ENCODE results near the gene NUFIP2.
"Not testable (repeated sequence)": the region's sequence is repeated elsewhere in the genome, so short reads cannot be mapped to it uniquely, and the experiment has no call there.

The NUFIP2 gene

DNA sequence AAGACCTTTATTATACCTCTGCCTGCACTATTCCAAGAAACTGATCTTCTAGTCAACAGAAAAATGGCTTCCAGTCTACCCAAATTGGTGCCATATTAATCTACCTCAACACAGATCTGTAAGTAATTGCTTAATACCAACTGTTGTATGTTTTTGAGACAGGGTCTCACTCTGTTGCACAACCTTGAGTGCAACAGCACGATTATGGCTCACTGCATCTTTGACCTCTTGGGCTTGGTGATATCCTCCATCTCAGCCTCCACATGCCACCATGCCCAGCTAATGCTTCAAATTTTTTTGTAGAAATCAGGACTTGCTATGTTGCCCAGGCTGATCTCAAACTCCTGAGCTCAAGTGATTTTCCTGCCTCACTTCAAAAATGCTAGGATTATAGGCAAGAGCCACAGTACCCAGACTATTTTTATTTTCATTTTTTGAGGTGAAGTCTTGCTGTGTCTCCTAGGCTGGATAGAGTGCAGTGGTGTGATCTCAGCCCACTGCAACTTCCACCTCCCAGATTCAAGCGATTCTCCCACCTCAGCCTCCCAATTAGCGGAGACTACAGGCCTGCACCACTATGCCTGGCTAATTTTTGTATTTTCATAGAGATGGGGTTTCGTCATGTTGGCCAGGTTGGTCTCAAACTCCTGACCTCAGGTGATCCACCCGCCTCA is 14.4 kb downstream of the NUFIP2 start:
- no peak for DNase-seq

GRCh38 chr17:29278692-29279091 is 15.3 kb downstream of the NUFIP2 start:
- DNase-seq, result no peak

DNA sequence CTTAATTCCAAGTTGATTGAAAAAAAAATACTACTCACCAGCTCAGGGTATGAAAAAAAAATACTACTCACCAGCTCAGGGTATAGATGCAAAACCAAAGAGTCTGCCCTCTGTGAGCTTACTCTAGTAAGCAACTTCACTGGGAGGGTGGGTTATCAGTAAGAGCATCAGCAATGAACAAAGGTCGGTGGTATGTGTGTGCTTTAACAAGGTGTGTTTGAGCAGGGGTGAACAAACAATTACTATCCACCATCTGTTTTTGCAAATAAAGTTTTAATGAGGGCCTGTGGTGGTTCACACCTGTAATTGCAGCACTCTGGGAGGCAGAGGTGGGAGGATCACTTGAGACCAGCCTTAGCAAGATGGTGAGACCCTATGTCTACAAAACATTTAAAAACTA is 20.0 kb downstream of the NUFIP2 start:
- no peak for DNase-seq

DNA sequence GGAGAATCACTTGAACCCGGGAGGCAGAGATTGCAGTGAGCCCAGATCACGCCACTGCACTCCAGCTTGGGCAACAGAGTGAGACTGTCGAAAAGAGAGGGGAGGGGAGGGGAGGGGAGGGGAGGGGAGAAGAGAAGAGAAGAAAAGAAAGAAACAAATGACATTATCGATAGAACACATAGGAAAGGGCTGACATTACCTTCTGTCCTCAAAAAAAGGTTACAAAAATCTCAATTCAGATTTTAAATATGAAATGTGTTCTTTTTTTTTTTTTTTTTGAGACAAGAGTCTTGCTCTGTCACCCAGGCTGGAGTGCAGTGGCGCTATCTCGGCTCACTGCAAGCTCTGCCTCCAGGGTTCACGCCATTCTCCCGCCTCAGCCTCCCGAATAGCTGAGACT is 22.0 kb downstream of the NUFIP2 start:
- DNase-seq, result not testable (repeated sequence)

GRCh38 chr17:29263916-29264315 is 30.0 kb downstream of the NUFIP2 start:
- no peak for DNase-seq

DNA sequence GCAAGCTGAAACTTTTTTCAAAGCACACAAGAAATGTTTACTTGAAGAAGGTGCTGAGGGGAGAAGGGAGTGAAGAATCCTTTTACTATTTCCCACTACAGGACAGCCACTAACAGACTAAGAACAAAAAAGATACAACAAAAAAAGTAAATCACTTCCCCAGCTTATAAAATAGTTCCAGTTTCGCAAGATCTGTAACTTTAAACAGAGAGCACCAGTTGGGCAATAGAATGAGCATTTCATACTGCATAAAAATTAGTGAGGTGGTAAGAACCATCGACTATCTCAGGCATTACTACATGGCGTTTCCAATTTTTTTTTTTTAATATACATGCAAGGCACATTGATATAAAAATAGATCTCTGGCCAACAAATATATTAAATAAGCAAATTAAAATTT is 36.2 kb downstream of the NUFIP2 start:
- no peak for DNase-seq

GRCh38 chr17:29256735-29257466 is 37.0 kb downstream of the NUFIP2 start:
- DNase-seq, result no peak

DNA sequence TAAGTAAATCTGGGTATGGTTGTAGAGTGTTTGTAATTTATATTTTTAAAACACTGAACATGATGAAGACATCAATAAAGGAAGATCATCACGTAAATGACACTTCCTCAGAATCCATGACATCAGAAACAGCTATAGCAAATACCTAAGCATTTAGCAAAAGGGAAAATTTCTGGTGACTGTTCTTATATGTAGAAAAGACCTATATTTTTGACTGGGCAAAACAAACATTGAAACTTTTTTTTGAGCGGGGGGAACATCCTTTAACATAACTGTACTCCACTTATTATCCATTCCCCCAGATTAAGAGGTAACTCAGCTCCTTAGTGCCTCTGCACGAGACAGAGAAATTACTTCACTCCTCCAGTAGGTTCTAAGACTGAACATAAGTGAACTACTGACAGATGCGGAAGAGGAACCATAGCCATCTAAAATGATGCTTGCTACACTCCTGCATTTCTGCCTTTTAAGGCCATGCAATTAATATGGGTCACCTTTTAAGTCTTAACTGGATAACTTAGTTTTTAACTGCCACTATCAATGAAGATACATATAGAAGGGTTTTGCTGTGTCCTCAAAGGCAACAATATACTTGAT is 37.9 kb downstream of the NUFIP2 start:
- DNase-seq, result no peak

DNA sequence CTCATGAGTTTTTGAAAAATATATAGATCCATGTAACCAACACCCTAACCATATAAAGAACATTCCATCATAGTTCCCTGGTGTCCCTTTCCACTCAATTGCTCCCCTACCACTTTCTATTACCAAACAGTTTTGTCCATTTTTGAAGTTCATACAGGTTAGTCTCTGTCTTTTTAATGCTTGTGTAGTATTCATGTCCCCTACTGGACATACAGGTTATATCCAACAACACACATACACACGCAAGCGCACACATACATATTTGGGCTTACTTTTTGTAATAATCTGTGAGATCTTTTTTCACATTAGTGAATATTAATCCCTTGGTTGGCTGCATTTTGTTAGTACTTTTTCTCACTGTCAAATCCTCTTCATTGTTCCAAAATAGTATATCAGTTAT is 40.9 kb downstream of the NUFIP2 start:
- DNase-seq, result no peak

- no peak for DNase-seq
Measured at GRCh38 chr17:29252101-29252791, 41.7 kb downstream of the NUFIP2 start.

DNA sequence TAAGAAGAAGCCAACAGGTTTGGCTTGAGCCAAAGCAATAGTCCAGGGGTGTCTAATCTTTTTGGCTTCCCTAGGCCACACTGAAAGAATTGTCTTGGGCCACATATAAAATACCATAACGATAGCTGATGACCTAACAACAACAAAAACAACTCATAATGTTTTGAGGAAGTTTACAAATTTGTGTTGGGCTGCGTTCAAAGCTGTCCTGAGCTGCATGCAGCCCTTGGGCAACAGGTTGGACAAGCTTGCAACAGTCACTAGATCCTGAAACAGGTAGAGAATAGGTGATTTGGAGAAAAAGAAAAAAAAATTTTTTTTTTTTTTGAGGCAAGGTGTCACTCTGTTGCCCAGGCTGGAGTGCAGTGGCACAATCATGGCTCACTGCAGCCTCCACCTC is 42.8 kb downstream of the NUFIP2 start:
- DNase-seq, result no peak

DNA sequence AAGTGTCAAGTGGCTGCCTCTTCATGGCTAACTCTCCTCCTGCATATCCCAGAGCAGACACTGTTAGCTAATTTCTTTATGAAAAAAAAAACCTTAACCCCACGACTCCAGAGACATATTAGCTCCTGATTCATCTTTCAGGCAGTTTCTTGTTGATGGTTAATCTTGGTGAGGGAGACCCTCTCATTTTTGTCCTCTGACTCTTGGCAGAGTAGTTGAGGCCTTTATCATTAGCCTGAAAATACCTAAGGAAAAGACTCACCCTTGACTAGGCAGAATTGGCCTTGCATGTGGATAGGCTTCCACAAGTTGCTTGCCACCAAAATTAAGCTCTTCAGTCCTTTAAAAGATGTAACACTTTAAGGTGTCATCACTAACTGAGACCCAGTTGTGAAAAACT is 43.3 kb downstream of the NUFIP2 start:
- no peak for DNase-seq

- DNase-seq, result no peak
Measured at GRCh38 chr17:29248845-29249244, 45.1 kb downstream of the NUFIP2 start.

DNA sequence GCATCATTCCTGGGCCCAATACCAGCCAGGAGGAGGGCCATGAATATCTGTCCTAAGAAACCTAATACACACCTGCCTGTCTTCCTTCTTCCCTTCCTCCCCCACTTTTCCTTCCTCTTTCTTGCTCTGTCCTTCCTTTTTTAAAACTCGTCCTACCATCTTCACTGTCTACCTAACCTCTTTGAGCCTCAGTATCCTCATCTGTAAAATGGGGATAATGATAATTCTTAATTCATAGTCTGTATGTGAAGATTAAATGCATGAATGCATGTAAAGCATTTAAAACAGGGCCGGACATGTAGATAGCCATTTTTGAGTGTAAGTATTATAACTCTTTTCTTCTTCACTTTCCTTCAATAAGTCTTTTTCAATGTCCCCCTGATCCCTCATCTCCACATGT is 46.7 kb downstream of the NUFIP2 start:
- no peak for DNase-seq

DNA sequence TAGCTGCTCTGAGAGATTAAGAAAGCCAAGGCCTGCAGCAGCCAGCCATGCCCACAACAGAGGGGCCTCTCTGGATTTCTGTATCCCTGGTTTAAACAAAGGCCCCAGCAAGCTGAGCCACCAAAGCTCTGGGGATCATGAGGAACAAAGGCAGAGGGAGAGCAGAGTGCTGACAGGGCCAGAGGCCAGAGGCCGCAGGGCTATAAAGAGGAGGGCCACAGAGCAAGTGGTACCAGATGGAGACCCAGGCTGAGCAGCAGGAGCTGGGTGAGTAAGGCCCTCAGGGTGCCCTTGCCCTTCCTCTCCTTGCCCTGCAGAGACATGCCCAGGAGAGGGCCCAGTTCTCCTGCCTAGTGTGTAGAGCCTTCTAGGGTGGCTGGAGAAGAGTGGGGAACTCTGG is 47.3 kb downstream of the NUFIP2 start, which contains the start of gene CRYBA1:
TSS of gene CRYBA1 (plus strand) at position 232 of the 400 bp plus-strand sequence. CDS start at position 237, 5 bp downstream.
- no peak for DNase-seq

GRCh38 chr17:29245401-29245800 is 48.5 kb downstream of the NUFIP2 start:
- DNase-seq, result no peak

GRCh38 chr17:29243792-29244191 is 50.2 kb downstream of the NUFIP2 start:
- DNase-seq, result no peak

- no peak for DNase-seq
Measured at GRCh38 chr17:29242790-29243189, 51.2 kb downstream of the NUFIP2 start.

DNA sequence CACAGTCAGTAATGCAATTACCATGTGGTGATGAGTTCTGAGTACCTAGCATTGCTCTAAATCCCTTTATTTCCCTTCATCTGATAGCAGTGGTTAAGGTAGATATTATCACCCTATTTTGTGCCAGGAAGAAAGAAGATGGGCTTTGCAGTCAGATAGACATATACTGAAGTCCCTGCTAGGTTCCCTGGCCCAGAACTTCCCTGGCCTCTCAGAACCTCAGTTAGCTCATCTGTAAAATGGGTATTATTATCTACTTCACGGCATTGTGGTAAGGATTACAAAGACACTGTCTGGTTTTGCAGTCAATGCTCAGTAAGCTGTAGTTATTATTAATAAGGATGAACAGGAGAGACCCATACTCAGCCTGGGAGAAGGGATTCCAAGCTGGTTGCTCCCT is 51.9 kb downstream of the NUFIP2 start:
- no peak for DNase-seq

GRCh38 chr17:29240968-29241963 is 52.7 kb downstream of the NUFIP2 start:
- DNase-seq, result no peak

GRCh38 chr17:29240477-29240876 is 53.5 kb downstream of the NUFIP2 start:
- no peak for DNase-seq

DNA sequence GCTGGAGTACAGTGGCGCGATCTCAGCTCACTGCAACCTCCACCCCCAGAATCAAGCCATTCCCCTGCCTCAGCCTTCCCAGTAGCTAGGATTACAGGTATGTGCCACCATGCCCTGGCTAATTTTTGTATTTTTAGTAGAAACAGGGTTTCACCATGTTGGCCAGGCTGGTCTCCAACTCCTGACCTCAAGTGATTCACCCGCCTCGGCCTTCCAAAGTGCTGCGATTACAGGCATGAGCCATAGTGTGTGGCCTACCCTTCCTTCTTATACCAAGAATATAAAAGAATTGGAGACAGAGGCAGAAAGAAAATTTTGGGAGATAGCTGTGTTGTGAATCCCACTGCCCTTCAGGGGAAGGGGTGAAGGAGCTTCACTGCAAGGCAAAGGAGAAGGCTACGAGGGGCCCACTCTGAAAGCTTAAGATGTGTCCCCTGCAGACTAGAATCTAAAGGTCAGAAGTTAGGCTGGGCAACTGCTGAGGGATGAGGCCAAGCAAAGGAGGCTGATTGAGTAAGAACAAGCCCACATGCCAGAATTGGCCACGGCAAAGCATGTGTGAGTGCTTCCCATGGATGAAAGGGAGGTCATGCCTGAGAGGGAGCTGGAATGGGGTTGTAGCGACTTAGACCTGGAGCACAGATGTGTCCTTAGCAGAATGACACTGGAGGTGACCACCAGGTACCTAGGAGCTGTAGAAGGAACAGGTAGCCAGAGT is 55.7 kb downstream of the NUFIP2 start:
- DNase-seq, result no peak

All from stimulated activated CD4-positive, alpha-beta T cell treated with anti-CD3 and anti-CD28 coated beads, Interleukin-2, amount 100 ng/mL, for 48 hours (primary cell).